ENCODE measurements around the gene SLC35A2.

SLC35A2 gene

DNA sequence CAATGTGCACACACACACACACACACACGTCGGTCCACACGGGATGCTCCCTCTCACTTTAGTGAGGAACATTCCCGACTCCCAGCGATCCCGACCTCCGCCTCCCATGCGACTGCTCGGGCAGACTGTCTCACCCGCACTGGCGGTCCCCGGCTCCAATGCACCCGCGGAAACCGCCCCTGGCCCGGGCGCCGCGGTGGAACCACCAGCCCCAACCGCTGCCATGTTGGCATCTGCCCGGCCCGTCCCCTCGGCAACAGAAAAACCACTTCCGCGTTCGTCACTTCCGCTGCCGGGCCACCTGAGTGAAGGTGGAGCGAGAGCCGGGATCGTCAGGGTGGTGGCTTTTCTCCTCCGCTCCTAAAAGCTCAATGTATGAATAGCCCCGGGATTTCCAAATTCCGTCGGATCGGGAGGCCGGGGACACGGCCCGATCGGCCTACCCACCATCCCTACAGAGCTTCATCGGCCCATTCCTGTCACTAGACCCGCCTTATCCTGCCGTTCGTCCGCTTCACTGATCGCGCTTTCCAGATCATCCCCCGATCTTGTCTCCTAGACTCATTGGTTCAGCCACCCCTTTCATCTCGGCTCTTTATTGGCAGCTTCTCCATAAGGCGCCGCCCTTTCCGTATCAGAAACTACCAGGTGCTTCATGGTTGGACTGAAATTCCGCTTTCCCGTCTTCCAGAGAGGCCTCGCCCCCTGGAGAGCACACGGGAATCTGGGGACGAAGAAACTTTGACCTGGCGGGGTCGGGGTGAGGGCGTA lies at the start of gene SLC35A2:
SLC35A2 (minus strand) TSS at position 235 of the 771 bp plus-strand sequence; CDS start at position 225, 10 bp downstream.
- peak; percentile 87 for DNase-seq (ENCODE audit: low spot score)

DNA sequence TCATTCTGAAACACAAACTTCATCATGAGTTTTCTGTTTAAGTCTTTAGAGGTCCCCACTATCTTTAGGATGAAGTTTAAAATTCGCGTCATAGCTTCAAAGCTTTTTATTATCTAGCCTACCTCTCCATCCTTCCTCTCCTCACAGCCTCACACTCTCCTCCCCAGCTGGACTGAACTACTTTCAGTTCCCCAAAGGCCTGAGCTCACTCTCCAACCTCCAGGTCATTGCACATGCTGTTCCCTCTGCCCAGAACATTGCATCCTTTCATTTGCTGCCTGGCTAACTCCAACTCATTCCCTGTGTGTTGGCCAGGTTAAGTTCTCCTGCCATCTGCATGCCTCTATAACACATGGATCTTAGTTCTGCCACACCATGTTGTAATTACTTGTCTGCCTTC lies 48.8 kb upstream of the SLC35A2 start:
- DNase-seq (ENCODE audit: low spot score) = no peak

DNA sequence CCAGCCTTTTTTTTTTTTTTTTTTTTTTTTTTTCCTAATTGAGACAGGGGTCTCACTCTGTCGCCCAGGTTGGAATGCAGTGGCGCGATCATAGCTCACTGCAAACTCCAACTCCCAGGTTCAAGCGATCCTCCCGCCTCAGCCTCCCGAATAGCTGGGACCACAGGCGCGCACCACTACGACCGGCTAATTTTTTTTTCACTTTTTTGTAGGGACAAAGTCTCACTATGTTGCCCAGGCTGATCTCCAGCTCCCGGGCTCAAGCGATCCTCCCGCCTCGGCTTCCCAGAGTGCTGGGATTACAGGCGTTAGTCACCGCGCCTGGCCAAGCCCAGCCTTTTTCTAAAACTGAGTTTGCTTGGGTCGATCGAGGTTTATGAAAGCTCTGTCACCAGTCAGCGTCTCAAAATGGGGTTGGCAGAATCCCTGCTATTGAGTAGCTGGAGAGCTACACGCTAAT lies 47.2 kb upstream of the SLC35A2 start:
- DNase-seq (ENCODE audit: low spot score) = no peak

- DNase-seq (ENCODE audit: low spot score) = peak; percentile 97
Observed at GRCh38 chrX:48957827-48958634, 46.6 kb upstream of the SLC35A2 start.

DNA sequence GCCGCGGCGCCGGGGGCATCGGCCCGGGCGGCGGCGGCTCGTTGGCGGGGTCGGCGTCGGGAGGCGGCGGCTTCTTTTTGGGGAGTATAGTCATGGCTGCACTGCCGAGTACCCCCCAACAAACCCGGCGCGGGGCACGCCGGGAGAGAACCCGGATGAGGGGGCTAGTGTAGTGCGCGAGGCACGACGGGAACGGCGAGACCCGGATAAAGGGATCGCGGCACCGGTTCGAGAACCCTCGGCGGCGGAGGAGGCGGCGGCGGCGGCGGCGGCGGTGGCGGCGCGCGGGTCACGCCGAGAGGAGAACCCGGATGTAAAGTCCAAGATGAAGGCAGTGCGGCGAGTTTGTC lies 46.0 kb upstream of the SLC35A2 start, which contains the start of gene OTUD5:
OTUD5 (minus strand) TSS at position 131 of the 350 bp plus-strand sequence; CDS start at position 94, 37 bp downstream.
- peak; percentile 80 for DNase-seq (ENCODE audit: low spot score)

DNA sequence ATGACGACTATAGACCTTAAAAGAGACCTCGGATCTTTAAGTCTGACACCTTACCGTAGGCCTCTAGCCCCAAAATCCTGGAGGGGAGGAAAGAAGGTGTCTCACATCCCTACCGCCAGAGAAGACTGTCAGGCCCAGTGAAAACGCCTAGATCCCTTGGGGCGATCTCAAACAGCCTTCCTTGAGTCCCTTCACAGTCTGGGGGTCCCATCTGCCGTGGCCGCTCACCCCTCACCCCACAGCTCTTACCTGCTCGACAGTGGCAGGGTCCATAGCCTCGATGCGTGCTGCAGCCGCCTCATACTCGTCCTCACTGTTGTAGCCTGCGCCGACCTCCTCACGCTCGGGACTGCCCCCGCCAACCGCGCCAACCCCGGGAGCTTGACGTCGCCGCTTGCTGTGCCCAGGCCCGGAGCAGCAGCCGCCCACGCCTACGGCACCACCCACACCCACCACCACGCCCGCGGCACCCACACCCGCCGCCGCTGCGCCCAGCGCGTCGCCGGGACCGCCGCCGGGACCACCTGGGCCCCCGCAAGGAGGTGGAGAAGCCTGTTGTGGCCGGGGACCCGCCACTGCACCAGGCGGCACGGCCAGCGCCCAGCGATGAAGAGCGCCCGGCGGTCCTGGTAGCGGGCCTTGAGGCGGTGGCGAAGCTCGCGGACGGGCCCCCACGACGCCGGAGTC lies 45.4 kb upstream of the SLC35A2 start:
- DNase-seq (ENCODE audit: low spot score) = no peak

DNA sequence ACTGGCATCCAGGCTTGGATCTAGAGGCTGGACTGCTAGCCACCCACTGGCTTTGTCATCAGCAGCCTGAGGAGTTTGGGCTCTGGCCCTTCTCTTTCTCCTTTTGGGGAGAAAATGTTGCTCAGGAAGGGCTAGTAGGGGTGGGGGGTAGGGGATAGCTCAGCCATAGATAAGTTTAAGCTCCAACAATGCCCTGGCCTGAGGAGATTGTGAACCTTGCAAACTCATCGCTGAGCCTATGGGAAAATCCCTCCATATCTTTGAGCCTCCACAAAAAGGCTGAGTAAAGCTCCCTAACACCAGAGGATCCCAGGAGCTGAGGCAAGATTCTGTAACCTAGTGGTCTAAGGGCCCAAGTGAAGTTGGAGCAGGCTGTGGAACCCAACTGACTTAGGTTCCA lies 37.1 kb upstream of the SLC35A2 start:
- no peak for DNase-seq (ENCODE audit: low spot score)

- DNase-seq (ENCODE audit: low spot score) = peak; percentile 68
Observed at GRCh38 chrX:48945517-48946348, 34.3 kb upstream of the SLC35A2 start.

GRCh38 chrX:48942895-48943294 lies 31.4 kb upstream of the SLC35A2 start:
- DNase-seq (ENCODE audit: low spot score) = no peak

- DNase-seq (ENCODE audit: low spot score) = no peak
Observed at GRCh38 chrX:48940404-48940955, 29.0 kb upstream of the SLC35A2 start.

- no peak for DNase-seq (ENCODE audit: low spot score)
Observed at GRCh38 chrX:48939524-48940228, 28.2 kb upstream of the SLC35A2 start.

- no peak for DNase-seq (ENCODE audit: low spot score)
Observed at GRCh38 chrX:48938721-48939425, 27.4 kb upstream of the SLC35A2 start.

DNA sequence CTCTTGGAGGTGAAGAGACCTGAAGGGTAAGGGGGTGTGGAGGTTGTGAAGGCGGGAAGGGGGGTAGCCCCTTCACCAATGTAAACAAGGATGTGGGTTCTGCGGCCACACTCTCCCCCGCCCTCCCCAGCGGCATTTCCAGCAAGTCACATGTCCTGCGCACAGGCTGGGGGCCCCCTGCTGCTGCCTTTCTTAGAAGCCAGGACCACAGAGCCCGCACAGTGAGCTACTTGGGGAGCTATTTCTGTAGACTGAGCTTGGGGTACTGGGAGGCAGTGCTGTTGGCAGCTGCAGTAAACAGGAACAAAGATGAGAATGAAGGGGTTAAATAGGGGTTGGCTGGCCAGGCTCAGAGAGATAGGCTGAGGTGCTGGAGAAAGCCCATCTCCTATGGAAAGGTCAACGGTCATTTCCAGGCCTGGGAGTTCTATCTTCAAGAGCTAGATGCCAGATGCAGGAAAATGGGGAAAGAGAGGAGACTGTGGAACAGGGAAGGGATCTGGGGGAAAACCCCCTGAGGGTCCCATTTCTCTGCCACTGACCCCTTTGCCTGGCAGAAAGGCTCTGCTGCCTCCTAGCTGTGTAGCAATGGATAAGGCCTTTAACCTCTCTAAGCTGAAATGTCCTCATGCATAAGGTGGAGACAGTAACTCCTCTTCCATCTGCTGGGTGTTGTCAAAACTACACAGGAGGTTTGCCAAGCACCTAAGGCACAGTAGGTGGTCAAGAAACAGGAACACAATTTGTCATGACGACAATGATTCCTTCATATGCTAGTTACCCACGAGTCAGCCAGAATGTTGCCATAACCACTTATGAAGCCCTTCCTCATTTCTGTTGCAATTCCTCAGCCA lies 25.8 kb upstream of the SLC35A2 start:
- DNase-seq (ENCODE audit: low spot score) = no peak

DNA sequence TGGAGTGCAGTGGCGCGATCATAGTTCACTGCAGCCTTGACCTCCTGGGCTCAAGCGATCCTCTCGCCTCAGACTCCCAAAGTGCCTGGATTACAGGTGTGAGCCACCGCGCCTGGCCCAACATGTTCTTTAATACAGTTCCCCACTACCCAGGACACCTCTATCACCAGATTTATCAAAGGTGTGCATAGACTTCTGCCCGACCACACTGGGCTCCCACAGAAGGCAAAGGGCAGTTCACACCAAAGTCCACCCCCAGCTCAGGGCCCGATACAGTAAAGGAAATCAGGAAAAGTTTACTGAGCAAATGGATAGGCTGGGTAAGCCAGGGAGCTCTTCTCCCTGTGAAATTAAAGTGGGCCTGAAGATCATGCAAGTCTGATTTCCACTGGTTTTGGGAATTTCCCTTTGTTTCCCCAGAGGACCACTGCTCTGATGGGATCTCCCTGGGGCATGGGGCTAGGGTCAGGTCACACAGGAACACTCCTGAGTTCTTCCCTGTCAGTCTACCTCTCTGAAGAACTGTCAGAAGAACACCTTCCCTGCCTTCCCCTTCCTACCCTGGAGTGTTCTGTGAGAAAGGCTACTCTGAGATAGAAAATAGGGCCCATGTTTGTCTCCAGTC lies 25.1 kb upstream of the SLC35A2 start:
- DNase-seq (ENCODE audit: low spot score) = no peak

DNA sequence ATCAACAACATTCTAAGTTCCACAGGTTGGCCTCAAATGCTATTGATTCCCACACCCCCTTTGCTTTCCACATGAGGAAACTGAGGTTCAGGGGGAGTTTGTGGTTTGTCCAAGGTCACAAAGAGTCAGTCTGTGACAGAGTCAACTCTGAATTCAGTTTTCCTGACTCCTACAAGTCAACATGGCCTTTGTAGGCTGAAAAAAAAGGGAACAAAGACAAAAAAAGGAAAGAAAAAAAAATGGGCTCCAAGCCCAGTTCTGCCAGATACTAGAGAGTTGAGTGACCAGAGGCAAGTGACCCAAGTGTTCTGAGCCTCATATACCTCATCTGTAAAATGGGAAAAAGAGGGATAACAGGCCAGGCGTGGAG lies 23.8 kb upstream of the SLC35A2 start:
- no peak for DNase-seq (ENCODE audit: low spot score)

- no peak for DNase-seq (ENCODE audit: low spot score)
Observed at GRCh38 chrX:48934581-48935300, 23.3 kb upstream of the SLC35A2 start.

DNA sequence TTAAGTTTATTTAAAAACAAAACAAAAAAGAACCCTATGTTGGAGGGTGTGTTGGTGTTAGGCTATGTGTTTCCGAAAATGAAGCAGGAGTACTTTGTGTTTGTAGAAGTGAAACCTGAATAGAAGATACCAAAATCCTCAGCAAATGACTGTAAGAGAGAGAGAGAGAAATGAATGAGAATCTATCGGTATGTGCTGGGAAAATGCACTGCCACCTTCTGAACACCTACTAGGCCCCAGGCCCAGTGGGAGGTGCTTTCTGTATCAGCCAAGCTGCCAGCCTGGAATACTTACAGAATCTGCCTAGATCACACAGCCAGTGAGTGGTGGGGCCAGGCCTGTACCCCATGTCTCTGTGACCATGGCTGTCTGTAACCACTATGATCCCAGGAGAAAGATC lies 22.3 kb upstream of the SLC35A2 start:
- DNase-seq (ENCODE audit: low spot score) = no peak

All from HuH-7 (cell line).